ENCODE measurements around the gene APOA5. TPM values are rescaled to one million over a fixed set of nuclear protein-coding genes. Genes with fewer than 3 reads are reported as not detected.

APOA5 gene
- total RNA-seq, 1 experiment from 2014 or later = not detected

DNA sequence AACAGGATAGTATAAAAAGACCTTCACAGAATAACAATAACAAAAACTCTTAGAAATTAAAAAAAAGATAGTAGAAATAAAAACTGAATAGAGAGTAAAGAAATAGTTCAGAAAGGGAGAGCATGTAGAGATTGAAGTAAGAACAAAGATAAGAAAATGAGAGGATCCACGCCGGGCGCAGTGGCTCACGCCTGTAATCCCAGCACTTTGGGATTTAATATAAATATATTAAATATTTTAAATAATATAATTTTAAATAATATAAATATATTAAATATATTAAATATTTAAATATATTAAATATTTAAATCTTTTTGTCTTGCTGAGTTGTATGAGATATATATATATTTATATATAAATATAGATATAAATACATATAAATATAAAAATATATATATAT, 20.4 kb upstream of the APOA5 start:
- no peak overlapping the region for H3K4me2 ChIP-seq
- H3K27ac ChIP-seq = no peak overlapping the region
- H3K79me2 ChIP-seq (ENCODE audit: low read depth) = no peaks in the 10 kb centered on the region
- no peaks in the 10 kb centered on the region for H3K27me3 ChIP-seq (ENCODE audit: insufficient read depth, low read depth)
- H3F3A ChIP-seq (ENCODE audit: insufficient read depth, low read depth) = no peaks in the 10 kb centered on the region
- intact Hi-C loops (cut with micrococcal nuclease; ENCODE audit: unreplicated experiment) = no loop called here
- BruUV-seq (replicated peaks) = no TSS peak
- POLR2A ChIA-PET (ENCODE audit: unreplicated experiment) = no interaction called here
- H3K9me2 ChIP-seq (ENCODE audit: insufficient read depth) = no peaks in the 10 kb centered on the region
- H3K4me1 ChIP-seq (replicated peaks; ENCODE audit: insufficient read depth) = no peaks in the 10 kb centered on the region
- DNase-seq = no peak
- no peak overlapping the region for H2AFZ ChIP-seq
- CTCF ChIA-PET = no interaction called here
- H3K9me3 ChIP-seq (ENCODE audit: insufficient read depth, low read depth) = no peaks in the 10 kb centered on the region
- H3K36me3 ChIP-seq (ENCODE audit: low read depth) = no peaks in the 10 kb centered on the region
- no peak for TF ChIP-seq EZH2 (IDR thresholded peaks at IDR 0.05; ENCODE audit: low read depth)
- TF ChIP-seq, protein P1, sequence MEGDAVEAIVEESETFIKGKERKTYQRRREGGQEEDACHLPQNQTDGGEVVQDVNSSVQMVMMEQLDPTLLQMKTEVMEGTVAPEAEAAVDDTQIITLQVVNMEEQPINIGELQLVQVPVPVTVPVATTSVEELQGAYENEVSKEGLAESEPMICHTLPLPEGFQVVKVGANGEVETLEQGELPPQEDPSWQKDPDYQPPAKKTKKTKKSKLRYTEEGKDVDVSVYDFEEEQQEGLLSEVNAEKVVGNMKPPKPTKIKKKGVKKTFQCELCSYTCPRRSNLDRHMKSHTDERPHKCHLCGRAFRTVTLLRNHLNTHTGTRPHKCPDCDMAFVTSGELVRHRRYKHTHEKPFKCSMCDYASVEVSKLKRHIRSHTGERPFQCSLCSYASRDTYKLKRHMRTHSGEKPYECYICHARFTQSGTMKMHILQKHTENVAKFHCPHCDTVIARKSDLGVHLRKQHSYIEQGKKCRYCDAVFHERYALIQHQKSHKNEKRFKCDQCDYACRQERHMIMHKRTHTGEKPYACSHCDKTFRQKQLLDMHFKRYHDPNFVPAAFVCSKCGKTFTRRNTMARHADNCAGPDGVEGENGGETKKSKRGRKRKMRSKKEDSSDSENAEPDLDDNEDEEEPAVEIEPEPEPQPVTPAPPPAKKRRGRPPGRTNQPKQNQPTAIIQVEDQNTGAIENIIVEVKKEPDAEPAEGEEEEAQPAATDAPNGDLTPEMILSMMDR (conservative IDR thresholded peaks at IDR 0.05) = no peak
- no peaks in the 10 kb centered on the region for H4K20me1 ChIP-seq (ENCODE audit: insufficient read depth)
- no peak overlapping the region for H3K4me3 ChIP-seq

GRCh38 chr11:116811194-116811593, 19.5 kb upstream of the APOA5 start:
- H3K4me2 ChIP-seq = no peak overlapping the region
- H3K36me3 ChIP-seq (ENCODE audit: low read depth) = no peaks in the 10 kb centered on the region
- H3K4me3 ChIP-seq = no peak overlapping the region
- no TSS peak for BruUV-seq (replicated peaks)
- H3K27me3 ChIP-seq (ENCODE audit: insufficient read depth, low read depth) = no peaks in the 10 kb centered on the region
- H3K27ac ChIP-seq = no peak overlapping the region
- no peaks in the 10 kb centered on the region for H3K79me2 ChIP-seq (ENCODE audit: low read depth)
- no peaks in the 10 kb centered on the region for H3K9me3 ChIP-seq (ENCODE audit: insufficient read depth, low read depth)
- POLR2A ChIA-PET (ENCODE audit: unreplicated experiment) = no interaction called here
- no peaks in the 10 kb centered on the region for H3F3A ChIP-seq (ENCODE audit: insufficient read depth, low read depth)
- intact Hi-C loops (cut with micrococcal nuclease; ENCODE audit: unreplicated experiment) = no loop called here
- H3K9me2 ChIP-seq (ENCODE audit: insufficient read depth) = no peaks in the 10 kb centered on the region
- no peak for TF ChIP-seq EZH2 (IDR thresholded peaks at IDR 0.05; ENCODE audit: low read depth)
- TF ChIP-seq, protein P1 (conservative IDR thresholded peaks at IDR 0.05) = no peak
- peak overlapping the region; percentile 12; the same call in 1 of the 2 replicates for H2AFZ ChIP-seq
- CTCF ChIA-PET = no interaction called here
- H4K20me1 ChIP-seq (ENCODE audit: insufficient read depth) = no peaks in the 10 kb centered on the region
- H3K4me1 ChIP-seq (replicated peaks; ENCODE audit: insufficient read depth) = no peaks in the 10 kb centered on the region
- DNase-seq = no peak

- Histone ChIP-seq H2AFZ (no peak overlapping the region), H3K27ac (no peak overlapping the region), H3K9me2 (ENCODE audit: insufficient read depth) (no peaks in the 10 kb centered on the region), H3K79me2 (ENCODE audit: low read depth) (no peaks in the 10 kb centered on the region), H3K36me3 (ENCODE audit: low read depth) (no peaks in the 10 kb centered on the region), H3K27me3 (ENCODE audit: insufficient read depth, low read depth) (no peaks in the 10 kb centered on the region), H3K4me1 (replicated peaks; ENCODE audit: insufficient read depth) (no peaks in the 10 kb centered on the region), H3F3A (ENCODE audit: insufficient read depth, low read depth) (no peaks in the 10 kb centered on the region), H3K4me2 (no peak overlapping the region), H3K4me3 (no peak overlapping the region), H3K9me3 (ENCODE audit: insufficient read depth, low read depth) (no peaks in the 10 kb centered on the region), H4K20me1 (ENCODE audit: insufficient read depth) (no peaks in the 10 kb centered on the region)
- CTCF ChIA-PET = no interaction called here
- DNase-seq = no peak
- intact Hi-C loops (cut with micrococcal nuclease; ENCODE audit: unreplicated experiment) = no loop called here
- BruUV-seq (replicated peaks) = no TSS peak
- no peak for TF ChIP-seq EZH2 (IDR thresholded peaks at IDR 0.05; ENCODE audit: low read depth)
- TF ChIP-seq, protein P1 (conservative IDR thresholded peaks at IDR 0.05) = no peak
- POLR2A ChIA-PET (ENCODE audit: unreplicated experiment) = no interaction called here
Measured at GRCh38 chr11:116808262-116809175, 16.8 kb upstream of the APOA5 start.

Measured in PC-9 (cell line).